NCI-H69 (cell line): ENCODE measurements around the gene DUSP19.
"Not testable (repeated sequence)": the region's sequence is repeated elsewhere in the genome, so short reads cannot be mapped to it uniquely, and the experiment has no call there.

Experiments used
- DNase-seq: peaks from one replicate; lab custom pipeline; 2025; lab: John Stamatoyannopoulos, UW

Gene DUSP19

GRCh38 chr2:183078464-183079138, at the start of gene DUSP19:
Gene DUSP19, plus strand, starts transcription at chr2:183078747. Its CDS starts 187 bp downstream, at chr2:183078934.
- DNase-seq: peak; percentile 94

GRCh38 chr2:183029219-183029618, 49.3 kb upstream of the DUSP19 start:
- DNase-seq: no peak

- no peak for DNase-seq
Measured at GRCh38 chr2:183031911-183032794, 46.4 kb upstream of the DUSP19 start.

GRCh38 chr2:183033951-183034350, 44.6 kb upstream of the DUSP19 start:
- no peak for DNase-seq

- DNase-seq: no peak
Measured at GRCh38 chr2:183034806-183035205, 43.7 kb upstream of the DUSP19 start.

GRCh38 chr2:183035298-183035953, 43.1 kb upstream of the DUSP19 start:
- DNase-seq: peak; percentile 11

GRCh38 chr2:183035954-183036669, 42.4 kb upstream of the DUSP19 start:
- peak; percentile 7 for DNase-seq

GRCh38 chr2:183037074-183037552, 41.4 kb upstream of the DUSP19 start:
- DNase-seq: no peak

GRCh38 chr2:183037553-183038340, 40.8 kb upstream of the DUSP19 start:
- DNase-seq: peak; percentile 83

GRCh38 chr2:183038341-183039300, 39.9 kb upstream of the DUSP19 start, which contains the start of gene NCKAP1:
Gene NCKAP1, minus strand, starts transcription at chr2:183038457. Its CDS starts 358 bp downstream, at chr2:183038099.
- peak; percentile 86 for DNase-seq

- no peak for DNase-seq
Measured at GRCh38 chr2:183040604-183041003, 37.9 kb upstream of the DUSP19 start.

- not testable (repeated sequence) for DNase-seq
Measured at GRCh38 chr2:183043580-183043979, 35.0 kb upstream of the DUSP19 start.

GRCh38 chr2:183047486-183048125, 30.9 kb upstream of the DUSP19 start:
- not testable (repeated sequence) for DNase-seq

GRCh38 chr2:183049420-183049819, 29.1 kb upstream of the DUSP19 start:
- no peak for DNase-seq

GRCh38 chr2:183057333-183057985, 21.1 kb upstream of the DUSP19 start:
- no peak for DNase-seq

GRCh38 chr2:183059561-183059960, 19.0 kb upstream of the DUSP19 start:
- DNase-seq: no peak

- no peak for DNase-seq
Measured at GRCh38 chr2:183060571-183061231, 17.8 kb upstream of the DUSP19 start.

GRCh38 chr2:183063083-183063482, 15.5 kb upstream of the DUSP19 start:
- peak; percentile 1 for DNase-seq
